GM18951 (cell line): ENCODE results near the gene DRAP1.
"Not testable (repeated sequence)": the region's sequence is repeated elsewhere in the genome, so short reads cannot be mapped to it uniquely, and the experiment has no call there.

ENCODE experiments used
- POLR2A ChIP-seq: IDR thresholded peaks from 4 replicates; pipeline ENCODE4 v1.6.1; 2011; ENCODE audit warnings: mild to moderate bottlenecking; ENCODE audit not compliant: insufficient read length, insufficient read depth; ENCODE audit errors: extremely low read depth
- in situ Hi-C: fragments of 300-500 bp; cut with MboI; formaldehyde crosslinking; loops from one replicate; pipeline ENCODE4 v1.12.0; 2022; ENCODE audit warnings: low sequenced_read_pairs, mixed read lengths, inconsistent platforms; ENCODE audit not compliant: unreplicated experiment

Gene DRAP1

DNA sequence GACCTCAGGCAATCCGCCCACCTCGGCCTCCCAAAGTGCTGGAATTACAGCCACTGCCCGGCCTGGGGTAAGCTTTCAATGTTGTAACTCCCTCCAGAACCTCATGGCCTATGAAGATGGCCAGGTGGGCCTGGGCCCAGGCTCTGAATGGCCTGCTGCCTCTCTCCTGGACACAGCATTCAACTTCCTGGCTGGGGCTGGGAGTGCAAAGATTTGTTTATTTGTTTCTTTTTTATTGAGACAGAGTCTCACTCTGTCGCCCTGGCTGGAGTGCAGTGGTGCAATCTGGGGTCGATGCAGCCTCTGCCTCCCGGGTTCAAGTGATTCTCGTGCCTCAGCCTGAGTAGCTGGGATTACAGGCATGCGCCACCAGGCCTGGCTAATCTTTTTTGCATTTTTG, 25.5 kb downstream of the DRAP1 start:
- no peak for TF ChIP-seq POLR2A
- in situ Hi-C loops = no loop called here

GRCh38 chr11:65945430-65945911, 26.2 kb downstream of the DRAP1 start, which contains the start of gene TSGA10IP:
Gene TSGA10IP, plus strand, starts transcription at chr11:65945480. Its CDS starts 196 bp downstream, at chr11:65945676.
- in situ Hi-C loops = no loop called here
- no peak for TF ChIP-seq POLR2A

DNA sequence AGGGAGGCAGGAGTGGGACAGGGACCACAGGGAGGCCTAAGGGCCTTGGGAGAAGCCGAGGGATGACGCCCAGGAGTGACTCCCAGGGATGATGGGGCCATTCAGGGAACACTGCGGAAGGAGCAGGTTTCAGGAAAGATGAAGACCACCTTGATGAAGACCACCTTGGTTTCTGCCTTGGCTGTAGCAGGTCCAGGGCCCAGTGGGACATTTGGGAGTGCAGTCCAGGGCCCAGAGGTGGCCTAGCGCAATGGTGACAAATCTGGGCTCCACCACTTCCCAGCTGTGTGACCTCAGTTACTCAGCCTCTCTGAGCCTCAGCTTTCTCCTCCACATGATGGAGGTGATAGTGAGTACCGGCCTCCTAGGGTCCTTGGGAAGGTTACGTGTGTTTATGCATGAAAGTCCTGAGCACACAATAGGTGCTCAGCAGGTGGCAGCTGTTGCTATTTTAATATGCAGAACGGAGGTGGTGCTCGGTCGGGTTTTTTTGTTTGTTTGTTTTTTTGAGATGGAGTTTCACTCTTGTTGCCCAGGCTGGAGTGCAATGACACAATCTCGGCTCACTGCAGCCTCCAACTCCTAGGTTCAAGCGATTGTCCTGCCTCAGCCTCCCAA, 26.8 kb downstream of the DRAP1 start:
- no peak for TF ChIP-seq POLR2A
- in situ Hi-C loops = no loop called here

DNA sequence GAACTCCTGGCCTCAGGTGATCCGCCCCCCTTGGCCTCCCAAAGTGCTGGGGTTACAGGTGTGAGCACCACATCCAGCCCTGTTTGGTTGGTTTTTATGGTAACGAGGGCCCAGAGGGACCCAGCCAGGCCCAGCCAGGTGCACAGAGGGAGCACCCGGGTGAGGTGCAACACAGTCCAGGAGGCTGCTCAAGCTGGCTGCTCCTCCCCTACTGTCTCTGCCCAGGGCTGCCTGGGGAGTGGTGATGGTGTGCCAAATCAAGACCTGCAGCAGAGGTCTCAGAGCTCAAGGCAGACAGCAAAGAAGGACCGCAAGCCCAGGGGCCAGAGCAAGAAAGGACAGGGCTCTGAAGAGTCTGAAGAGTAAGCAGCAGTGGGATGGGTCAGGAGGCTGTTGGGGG, 27.4 kb downstream of the DRAP1 start:
- no peak for TF ChIP-seq POLR2A
- in situ Hi-C loops = no loop called here

- TF ChIP-seq POLR2A = no peak
- in situ Hi-C loops = no loop called here
Observed at GRCh38 chr11:65947133-65947532, 27.9 kb downstream of the DRAP1 start.

GRCh38 chr11:65947603-65948125, 28.4 kb downstream of the DRAP1 start:
- in situ Hi-C loops = no loop called here
- TF ChIP-seq POLR2A = no peak

GRCh38 chr11:65950711-65951110, 31.5 kb downstream of the DRAP1 start:
- in situ Hi-C loops = not testable (repeated sequence)

DNA sequence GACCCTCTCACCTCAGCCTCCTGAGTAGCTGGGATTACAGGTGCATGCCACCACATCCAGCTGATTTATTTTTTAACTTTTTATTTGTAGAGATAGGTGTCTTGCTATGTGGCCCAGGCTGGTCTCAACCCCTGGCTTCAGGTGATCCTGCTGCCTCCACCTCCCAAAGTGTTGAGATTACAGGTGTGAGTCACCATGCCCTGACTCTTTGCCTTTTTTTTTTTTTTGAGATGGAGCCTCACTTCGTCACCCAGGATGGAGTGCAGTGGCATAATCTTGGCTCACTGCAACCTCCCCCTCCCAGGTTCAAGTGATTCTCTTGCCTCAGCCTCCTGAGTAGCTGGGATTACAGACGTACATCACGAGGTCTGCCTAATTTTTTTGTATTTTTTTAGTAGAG, 32.4 kb downstream of the DRAP1 start:
- in situ Hi-C loops = not testable (repeated sequence)

DNA sequence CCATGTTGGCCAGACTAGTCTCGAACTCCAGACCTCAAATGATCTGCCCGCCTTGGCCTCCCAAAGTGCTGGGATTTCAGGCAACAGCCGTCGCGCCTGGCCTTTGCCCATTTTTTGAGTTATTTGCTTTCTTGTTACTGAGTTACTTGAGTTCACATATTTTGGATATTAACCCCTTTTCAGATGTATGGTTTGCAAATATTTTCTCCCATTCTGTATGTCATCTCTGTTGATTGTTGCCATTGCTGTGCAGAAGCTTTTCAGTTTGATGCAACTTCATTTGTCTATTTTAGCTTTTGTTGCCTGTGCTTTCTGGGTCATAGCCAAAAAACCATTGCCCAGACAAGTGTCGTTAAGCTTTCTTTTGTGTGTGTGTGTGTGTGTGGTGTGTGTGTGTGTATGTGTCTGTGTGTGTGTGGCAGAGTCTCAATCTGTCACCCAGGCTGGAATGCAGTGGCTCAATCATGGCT, 32.9 kb downstream of the DRAP1 start:
- in situ Hi-C loops = no loop called here
- TF ChIP-seq POLR2A = no peak

GRCh38 chr11:65953471-65953870, 34.2 kb downstream of the DRAP1 start:
- in situ Hi-C loops = no loop called here
- no peak for TF ChIP-seq POLR2A

DNA sequence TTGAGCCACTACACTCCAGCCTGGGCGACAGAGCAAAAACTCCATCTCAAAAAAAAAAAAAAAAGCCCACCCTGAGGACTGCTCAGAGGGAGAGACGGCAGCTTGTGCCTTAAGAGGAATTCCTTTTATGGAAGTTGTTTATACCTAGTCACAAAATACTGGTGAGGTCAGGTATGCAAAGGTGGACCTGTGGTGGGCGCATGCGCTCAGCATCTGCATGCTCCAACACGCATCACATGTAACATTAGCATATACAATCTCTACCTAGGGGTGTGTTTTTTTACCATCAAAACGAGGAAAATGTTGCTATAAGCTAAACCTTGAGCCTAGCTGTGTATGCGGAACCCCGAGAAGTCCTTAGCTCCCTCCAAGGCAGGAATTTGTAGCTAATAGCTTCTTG, 35.5 kb downstream of the DRAP1 start:
- TF ChIP-seq POLR2A = no peak
- in situ Hi-C loops = no loop called here

GRCh38 chr11:65958291-65958690, 39.1 kb downstream of the DRAP1 start:
- in situ Hi-C loops = no loop called here
- TF ChIP-seq POLR2A = no peak

- in situ Hi-C loops = no loop called here
Observed at GRCh38 chr11:65958774-65959420, 39.7 kb downstream of the DRAP1 start.

DNA sequence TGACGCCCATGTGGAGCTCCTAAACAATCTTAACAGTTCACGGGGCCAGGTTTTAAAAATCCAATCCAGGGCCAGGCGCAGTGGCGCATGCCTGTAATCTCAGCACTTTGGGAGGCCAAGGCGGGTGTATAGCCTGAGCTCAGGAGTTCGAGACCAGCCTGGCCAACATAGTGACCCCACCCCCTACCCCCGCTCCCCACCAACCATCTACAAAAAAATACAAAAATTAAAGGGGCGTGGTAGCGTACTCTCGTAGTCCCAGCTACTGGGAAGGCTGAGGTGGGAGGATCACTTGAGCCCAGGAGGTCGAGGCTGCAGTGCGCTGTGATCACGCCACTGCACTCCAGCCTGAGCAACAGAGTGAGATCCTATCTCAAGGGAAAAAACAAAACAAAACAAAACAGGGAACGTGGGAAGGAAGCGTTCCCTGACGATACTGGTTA, 41.6 kb downstream of the DRAP1 start:
- in situ Hi-C loops = no loop called here
- TF ChIP-seq POLR2A = no peak

More at GRCh38 chr11:65958774-65959420, 39.7 kb downstream of the DRAP1 start:
- no peak for TF ChIP-seq POLR2A
